Measurements from ENCODE around the gene SUPT6H.

- no peak for TF ChIP-seq POLR2A (IDR thresholded peaks at IDR 0.05)
- TF ChIP-seq, protein P1, sequence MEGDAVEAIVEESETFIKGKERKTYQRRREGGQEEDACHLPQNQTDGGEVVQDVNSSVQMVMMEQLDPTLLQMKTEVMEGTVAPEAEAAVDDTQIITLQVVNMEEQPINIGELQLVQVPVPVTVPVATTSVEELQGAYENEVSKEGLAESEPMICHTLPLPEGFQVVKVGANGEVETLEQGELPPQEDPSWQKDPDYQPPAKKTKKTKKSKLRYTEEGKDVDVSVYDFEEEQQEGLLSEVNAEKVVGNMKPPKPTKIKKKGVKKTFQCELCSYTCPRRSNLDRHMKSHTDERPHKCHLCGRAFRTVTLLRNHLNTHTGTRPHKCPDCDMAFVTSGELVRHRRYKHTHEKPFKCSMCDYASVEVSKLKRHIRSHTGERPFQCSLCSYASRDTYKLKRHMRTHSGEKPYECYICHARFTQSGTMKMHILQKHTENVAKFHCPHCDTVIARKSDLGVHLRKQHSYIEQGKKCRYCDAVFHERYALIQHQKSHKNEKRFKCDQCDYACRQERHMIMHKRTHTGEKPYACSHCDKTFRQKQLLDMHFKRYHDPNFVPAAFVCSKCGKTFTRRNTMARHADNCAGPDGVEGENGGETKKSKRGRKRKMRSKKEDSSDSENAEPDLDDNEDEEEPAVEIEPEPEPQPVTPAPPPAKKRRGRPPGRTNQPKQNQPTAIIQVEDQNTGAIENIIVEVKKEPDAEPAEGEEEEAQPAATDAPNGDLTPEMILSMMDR (IDR thresholded peaks at IDR 0.05): no peak
These were observed 64.2 kb downstream of the SUPT6H start, which contains the start of gene TLCD1 for GRCh38 chr17:28726226-28726626.
